Stomach (tissue), 4 donors: ENCODE measurements around the gene IQGAP2.

ENCODE experiments used
- EP300 ChIP-seq: sonication (generic); formaldehyde crosslinking; IDR thresholded peaks from one replicate; pipeline ENCODE4 v1.6.1; 2017; ENCODE audit warnings: antibody characterized with exemption
- POLR2A ChIP-seq, 4 donors: fragments of 450-650 bp; IDR thresholded peaks; one replicate each; pipeline ENCODE4 v1.6.1; 2016; ENCODE audit warnings: antibody characterized with exemption in 4 of 4, control low read depth in 2 of 4, mild to moderate bottlenecking in 1 of 4, moderate library complexity in 1 of 4
- POLR2AphosphoS5 ChIP-seq, 3 donors: sonication (generic); formaldehyde crosslinking; IDR thresholded peaks; one replicate each; pipeline ENCODE4 v1.6.1; 2016; ENCODE audit warnings: antibody characterized with exemption in 3 of 3
- TF ChIP-seq, protein P1 (sequence below), 7 experiments: fragments of 450-650 bp in 4 of 7; fragments of 200-600 bp in 3 of 7; sonication (generic) in 3 of 7; IDR thresholded peaks; one replicate each; pipeline ENCODE4 v1.5.1; 2016 to 2019; ENCODE audit warnings: antibody characterized with exemption in 7 of 7, control low read depth in 2 of 7, mild to moderate bottlenecking in 1 of 7

DNA sequence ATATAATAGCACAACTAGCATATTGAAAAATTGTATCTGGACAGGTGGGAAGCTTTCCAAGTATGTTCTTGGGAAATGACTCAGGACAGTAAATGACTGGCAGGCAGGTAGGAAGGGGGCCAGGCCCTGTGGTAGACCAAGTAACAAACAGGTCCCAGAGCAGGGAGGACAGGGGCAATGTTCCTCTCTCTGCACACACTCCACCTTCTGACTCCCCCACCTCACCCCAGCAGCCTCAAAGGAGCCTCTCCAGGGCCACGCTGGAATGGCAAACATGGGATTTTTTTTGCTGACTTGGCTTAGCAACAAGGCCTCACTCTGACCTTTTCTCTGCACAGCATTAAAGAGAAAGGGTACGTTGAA is 31.1 kb upstream of the IQGAP2 start:
- no peak for TF ChIP-seq POLR2A (IDR thresholded peaks at IDR 0.05)
- TF ChIP-seq, protein P1, sequence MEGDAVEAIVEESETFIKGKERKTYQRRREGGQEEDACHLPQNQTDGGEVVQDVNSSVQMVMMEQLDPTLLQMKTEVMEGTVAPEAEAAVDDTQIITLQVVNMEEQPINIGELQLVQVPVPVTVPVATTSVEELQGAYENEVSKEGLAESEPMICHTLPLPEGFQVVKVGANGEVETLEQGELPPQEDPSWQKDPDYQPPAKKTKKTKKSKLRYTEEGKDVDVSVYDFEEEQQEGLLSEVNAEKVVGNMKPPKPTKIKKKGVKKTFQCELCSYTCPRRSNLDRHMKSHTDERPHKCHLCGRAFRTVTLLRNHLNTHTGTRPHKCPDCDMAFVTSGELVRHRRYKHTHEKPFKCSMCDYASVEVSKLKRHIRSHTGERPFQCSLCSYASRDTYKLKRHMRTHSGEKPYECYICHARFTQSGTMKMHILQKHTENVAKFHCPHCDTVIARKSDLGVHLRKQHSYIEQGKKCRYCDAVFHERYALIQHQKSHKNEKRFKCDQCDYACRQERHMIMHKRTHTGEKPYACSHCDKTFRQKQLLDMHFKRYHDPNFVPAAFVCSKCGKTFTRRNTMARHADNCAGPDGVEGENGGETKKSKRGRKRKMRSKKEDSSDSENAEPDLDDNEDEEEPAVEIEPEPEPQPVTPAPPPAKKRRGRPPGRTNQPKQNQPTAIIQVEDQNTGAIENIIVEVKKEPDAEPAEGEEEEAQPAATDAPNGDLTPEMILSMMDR (IDR thresholded peaks at IDR 0.05), result no peak
- TF ChIP-seq EP300, result no peak
- no peak for TF ChIP-seq POLR2AphosphoS5 (IDR thresholded peaks at IDR 0.05)
